Ascending aorta (tissue), 2 donors: Measurements from ENCODE around the gene TMEM252. TPM values are rescaled to one million over a fixed set of nuclear protein-coding genes. Genes with fewer than 3 reads are reported as not detected.

Experiments
- DNase-seq, 2 donors: peaks; one replicate each; pipeline ENCODE4 v3.0.0-alpha.2; 2019; ENCODE audit warnings: low spot score in 2 of 2
- H3K27ac ChIP-seq, 2 donors: fragments of 200-600 bp; sonication (generic); one replicate each; pipeline ENCODE4 v1.5.1; 2016 to 2017; ENCODE audit warnings: mild to moderate bottlenecking in 1 of 2
- H3K27me3 ChIP-seq: fragments of 200-600 bp; sonication (generic); one replicate; pipeline ENCODE4 v1.5.1; 2017
- H3K36me3 ChIP-seq, 2 donors: fragments of 200-600 bp; sonication (generic); one replicate each; pipeline ENCODE4 v1.5.1; 2016
- H3K4me1 ChIP-seq, 2 donors: fragments of 200-600 bp; sonication (generic); one replicate each; pipeline ENCODE4 v1.5.1; 2016 to 2017; ENCODE audit warnings: mild to moderate bottlenecking in 1 of 2
- H3K4me3 ChIP-seq, 2 donors: fragments of 200-600 bp; sonication (generic); one replicate each; pipeline ENCODE4 v1.5.1; 2016 to 2017; ENCODE audit warnings: mild to moderate bottlenecking in 1 of 2
- H3K9me3 ChIP-seq, 2 donors: fragments of 200-600 bp; sonication (generic); one replicate each; pipeline ENCODE4 v1.5.1; 2016
- intact Hi-C: fragments of 100-400 bp; cut with DNase I; formaldehyde crosslinking; loops from one replicate; pipeline ENCODE4 v1.15.1; 2023
- total RNA-seq: library from RNA; depleted of rRNA; stranded (reverse); fragments of >200 nt; gene quantifications from one replicate; pipeline ENCODE4 v1.1.0, GENCODE V29; 2016
- TF ChIP-seq, protein P1 (sequence below), 3 experiments: fragments of 200-600 bp in 2 of 3; fragments of 450-650 bp in 1 of 3; sonication (generic) in 2 of 3; IDR thresholded peaks; one replicate each; pipeline ENCODE4 v1.5.1; 2016 to 2019; ENCODE audit warnings: antibody characterized with exemption in 3 of 3, mild to moderate bottlenecking in 1 of 3, moderate library complexity in 1 of 3

Gene TMEM252
- total RNA-seq, 1 donor from 2014 or later, result not detected

DNA sequence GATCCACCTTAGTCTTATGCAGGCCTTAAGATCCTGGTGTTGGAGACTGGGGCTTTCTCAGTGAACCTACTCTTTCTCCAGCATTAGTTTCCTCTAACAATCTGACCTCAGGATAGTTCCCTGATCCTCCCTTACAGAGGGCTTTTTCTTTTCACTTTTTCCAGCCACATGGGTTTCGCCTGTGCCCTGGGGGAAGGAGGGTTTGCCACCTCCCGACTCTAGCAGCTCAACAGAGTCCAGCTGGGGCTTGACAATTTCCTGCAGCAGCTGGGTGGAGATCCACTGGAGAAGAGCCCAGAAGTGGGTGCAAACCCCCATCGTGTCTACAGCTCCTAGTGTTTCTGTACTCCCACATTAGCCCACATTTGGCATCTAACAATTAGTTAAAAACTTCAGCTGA lies 7.6 kb upstream of the TMEM252 start:
- TF ChIP-seq, protein P1, sequence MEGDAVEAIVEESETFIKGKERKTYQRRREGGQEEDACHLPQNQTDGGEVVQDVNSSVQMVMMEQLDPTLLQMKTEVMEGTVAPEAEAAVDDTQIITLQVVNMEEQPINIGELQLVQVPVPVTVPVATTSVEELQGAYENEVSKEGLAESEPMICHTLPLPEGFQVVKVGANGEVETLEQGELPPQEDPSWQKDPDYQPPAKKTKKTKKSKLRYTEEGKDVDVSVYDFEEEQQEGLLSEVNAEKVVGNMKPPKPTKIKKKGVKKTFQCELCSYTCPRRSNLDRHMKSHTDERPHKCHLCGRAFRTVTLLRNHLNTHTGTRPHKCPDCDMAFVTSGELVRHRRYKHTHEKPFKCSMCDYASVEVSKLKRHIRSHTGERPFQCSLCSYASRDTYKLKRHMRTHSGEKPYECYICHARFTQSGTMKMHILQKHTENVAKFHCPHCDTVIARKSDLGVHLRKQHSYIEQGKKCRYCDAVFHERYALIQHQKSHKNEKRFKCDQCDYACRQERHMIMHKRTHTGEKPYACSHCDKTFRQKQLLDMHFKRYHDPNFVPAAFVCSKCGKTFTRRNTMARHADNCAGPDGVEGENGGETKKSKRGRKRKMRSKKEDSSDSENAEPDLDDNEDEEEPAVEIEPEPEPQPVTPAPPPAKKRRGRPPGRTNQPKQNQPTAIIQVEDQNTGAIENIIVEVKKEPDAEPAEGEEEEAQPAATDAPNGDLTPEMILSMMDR (IDR thresholded peaks at IDR 0.05), result no peak
- intact Hi-C loops, result no loop called here
- Histone ChIP-seq H3K27ac (no peak overlapping the region), H3K4me1 (peaks cover 0 to 2% of the 10 kb centered on the region in 2 donors), H3K9me3 (no peaks in the 10 kb centered on the region), H3K27me3 (no peaks in the 10 kb centered on the region), H3K36me3 (no peaks in the 10 kb centered on the region), H3K4me3 (no peak overlapping the region)
- no peak for DNase-seq

DNA sequence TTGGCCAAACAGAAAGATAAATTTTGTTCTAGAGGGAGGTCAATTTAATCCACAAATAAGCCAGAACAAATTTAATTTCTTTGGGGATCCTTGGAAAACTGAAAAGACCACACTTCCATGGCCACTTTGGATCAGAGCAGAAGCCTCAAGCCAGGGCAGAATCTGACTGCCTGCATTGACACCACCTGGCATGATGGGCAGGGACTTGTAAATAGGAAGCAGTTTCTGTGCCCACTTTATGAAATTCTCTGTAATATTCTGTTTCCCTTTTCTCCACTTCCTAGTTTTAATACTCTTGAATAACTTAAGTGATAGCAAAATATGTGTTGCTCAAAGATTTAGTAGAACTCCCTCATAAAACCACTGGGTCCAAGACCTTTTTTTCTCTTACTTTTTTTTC lies 6.7 kb upstream of the TMEM252 start:
- no peaks in the 10 kb centered on the region for H3K4me1 ChIP-seq
- no peak for DNase-seq
- no peaks in the 10 kb centered on the region for H3K9me3 ChIP-seq
- TF ChIP-seq, protein P1 (IDR thresholded peaks at IDR 0.05), result no peak
- no peaks in the 10 kb centered on the region for H3K27me3 ChIP-seq
- no peaks in the 10 kb centered on the region for H3K36me3 ChIP-seq
- intact Hi-C loops, result no loop called here
- H3K4me3 ChIP-seq, result no peak overlapping the region
- H3K27ac ChIP-seq, result no peak overlapping the region

DNA sequence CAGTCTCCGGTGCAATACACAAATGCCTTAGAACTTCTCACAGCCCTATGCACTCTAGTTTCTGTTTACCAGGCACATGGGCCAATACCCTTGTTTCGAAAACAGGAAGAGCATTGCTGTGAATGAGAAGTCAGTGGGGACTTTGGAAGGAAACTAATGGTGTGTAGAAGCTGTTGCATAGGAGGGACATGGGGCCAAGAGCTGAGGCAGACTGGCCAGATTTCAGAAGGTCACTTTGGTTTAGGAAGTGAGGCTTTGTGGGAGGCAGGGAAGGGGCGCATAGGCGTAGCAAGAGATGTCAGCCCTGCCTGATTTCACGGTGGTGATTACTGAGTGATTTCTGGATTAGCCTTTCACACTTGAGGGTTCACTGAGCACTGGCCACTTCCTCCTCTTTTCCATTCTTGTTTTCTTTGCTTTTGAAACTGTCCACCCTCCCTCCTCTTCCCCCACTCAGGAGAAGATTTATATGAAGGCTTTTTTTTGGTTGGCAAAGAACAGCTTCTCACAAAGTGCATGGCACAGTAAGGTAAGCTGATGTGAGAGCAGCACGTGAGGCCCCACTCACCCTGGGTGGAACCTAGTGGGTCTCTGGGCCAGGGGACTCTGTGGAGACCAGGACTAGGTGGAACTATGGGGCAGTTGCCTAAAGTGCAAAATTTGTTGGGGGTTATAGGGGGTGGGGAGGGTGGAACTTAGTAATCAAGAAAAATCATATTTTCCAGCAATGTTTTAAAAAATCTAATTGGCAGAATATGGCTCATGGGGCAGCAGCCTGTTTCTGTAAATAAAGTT lies 6.1 kb upstream of the TMEM252 start:
- Histone ChIP-seq H3K4me1 (no peaks in the 10 kb centered on the region), H3K4me3 (no peak overlapping the region), H3K27ac (peak overlapping the region in 1 of 2 donors; percentile 9), H3K36me3 (no peaks in the 10 kb centered on the region), H3K9me3 (no peaks in the 10 kb centered on the region), H3K27me3 (no peaks in the 10 kb centered on the region)
- TF ChIP-seq, protein P1 (IDR thresholded peaks at IDR 0.05), result no peak
- no peak for DNase-seq
- intact Hi-C loops, result no loop called here

DNA sequence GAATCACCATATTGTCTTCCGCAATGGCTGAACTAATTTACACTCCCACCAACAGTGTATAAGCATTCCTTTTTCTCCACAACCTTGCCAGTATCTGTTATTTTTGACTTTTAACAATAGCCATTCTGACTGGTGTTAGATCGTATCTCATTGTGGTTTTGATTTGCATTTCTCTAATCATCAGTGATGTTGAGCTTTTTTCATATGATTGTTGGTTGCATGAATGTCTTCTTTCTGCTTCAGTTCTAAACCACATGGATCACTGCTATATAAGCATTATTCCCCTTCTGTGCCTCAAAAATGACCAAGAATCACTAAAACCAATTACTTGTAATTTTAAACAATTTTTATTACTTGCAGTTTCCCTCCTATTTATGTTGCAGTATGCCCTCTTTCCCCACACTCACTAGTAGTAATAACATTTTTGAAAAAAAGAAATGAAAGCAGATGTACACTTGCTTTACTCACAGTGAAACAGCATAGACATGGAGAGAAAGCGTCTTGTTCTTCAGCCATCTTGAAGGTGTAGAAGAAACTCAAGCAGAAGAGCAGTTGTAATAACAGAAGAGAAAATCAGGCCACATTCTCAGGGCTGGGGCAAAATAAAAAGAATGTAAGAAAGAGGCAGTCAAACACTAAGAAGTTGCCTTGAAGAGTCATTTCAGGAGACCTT lies 4.5 kb upstream of the TMEM252 start:
- Histone ChIP-seq H3K4me1 (peaks cover 0 to 2% of the 10 kb centered on the region in 2 donors), H3K36me3 (no peaks in the 10 kb centered on the region), H3K9me3 (no peaks in the 10 kb centered on the region), H3K27me3 (no peaks in the 10 kb centered on the region), H3K27ac (no peak overlapping the region), H3K4me3 (no peak overlapping the region)
- intact Hi-C loops, result no loop called here
- no peak for DNase-seq
- TF ChIP-seq, protein P1 (IDR thresholded peaks at IDR 0.05), result no peak

DNA sequence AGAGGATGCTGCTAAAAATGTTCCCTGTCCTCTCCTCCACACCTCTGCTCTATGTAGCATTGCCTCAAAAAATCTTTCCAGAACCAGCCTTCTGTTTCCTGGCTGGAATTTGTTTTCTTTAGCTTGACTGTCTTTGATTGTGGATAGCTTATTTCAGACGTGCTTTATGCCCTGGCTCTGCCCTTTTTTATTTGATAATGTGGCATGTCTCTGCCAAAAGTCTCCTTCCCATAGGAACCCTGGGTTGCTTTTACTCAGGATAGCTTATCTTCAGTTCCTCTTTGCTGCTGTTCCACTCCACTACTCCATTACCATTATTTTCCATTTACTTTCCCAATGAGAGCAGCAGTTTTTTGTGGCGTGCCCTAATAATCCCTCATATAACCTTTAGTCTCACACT lies 885 bp upstream of the TMEM252 start:
- intact Hi-C loops, result no loop called here
- Histone ChIP-seq H3K36me3 (no peaks in the 10 kb centered on the region), H3K27me3 (no peaks in the 10 kb centered on the region), H3K4me1 (peaks cover 0 to 16% of the 10 kb centered on the region in 2 donors), H3K4me3 (no peak overlapping the region), H3K27ac (peak overlapping the region; percentile 39 to 54), H3K9me3 (no peaks in the 10 kb centered on the region)
- DNase-seq, result no peak
- TF ChIP-seq, protein P1 (IDR thresholded peaks at IDR 0.05), result no peak
